GM18511 (cell line): ENCODE measurements around the gene C2orf49.

Experiments used
- ATAC-seq: cut with Tn5 transposase; IDR thresholded peaks from one replicate; pipeline ENCODE4 v1.9.1; 2021; ENCODE audit warnings: mild to moderate bottlenecking, moderate library complexity; ENCODE audit not compliant: unreplicated experiment

Gene C2orf49

DNA sequence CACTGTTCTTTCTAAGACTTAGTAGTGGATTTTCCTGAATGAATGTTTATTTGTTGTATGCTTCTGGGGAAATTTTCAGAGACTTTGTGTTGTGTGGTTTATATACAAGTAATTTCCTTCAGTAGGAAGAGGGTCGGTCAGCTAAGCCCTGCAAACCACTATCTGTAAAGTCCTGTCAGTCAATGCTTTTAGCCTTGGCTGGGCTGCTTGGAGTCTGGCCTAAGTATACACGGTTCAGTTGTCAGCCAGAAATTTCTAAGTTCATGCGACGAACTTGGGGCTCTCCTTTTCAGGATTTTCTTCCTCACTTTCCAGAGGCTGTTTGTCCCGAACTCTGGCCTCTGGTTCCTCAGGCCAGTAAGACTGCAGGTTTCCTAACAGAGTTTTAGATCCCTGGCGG is 21.3 kb downstream of the C2orf49 start:
- ATAC-seq: no peak

DNA sequence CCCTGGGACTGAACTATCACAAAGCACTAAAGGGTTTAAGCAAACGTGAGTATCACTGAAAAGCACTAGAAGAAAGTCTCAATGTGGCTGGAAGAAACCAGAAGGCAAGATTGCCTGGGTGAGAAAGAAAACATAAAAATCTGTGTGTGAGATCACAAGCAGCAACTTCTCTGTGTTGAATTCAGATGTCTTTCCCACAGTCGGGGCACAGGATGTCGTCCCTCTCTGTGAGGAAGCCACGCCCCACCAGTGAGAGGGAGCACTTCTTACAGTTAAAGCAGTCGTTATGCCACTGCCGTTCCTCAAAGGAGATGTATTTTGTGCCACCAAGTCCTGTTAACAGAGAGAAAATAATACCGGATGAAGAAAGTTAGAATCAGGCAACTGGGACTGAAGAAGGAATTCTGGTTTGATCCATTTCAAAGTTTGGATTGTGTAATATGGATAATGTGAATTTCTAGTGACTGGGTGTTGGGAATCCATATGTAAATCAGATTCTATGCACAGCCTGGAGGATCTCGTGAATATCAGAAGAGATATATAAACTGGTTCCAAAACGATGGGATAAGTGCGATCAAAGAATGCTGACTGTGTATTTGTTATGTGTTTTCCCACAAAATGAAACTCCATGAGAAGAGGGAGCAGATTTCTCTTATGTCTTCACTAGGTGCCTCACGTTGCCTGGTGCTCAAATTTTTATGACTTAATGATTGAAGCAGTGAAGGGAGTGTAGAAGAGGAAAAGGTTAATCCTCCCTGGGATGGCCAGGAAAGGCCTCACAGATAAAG is 24.0 kb downstream of the C2orf49 start:
- no peak for ATAC-seq

DNA sequence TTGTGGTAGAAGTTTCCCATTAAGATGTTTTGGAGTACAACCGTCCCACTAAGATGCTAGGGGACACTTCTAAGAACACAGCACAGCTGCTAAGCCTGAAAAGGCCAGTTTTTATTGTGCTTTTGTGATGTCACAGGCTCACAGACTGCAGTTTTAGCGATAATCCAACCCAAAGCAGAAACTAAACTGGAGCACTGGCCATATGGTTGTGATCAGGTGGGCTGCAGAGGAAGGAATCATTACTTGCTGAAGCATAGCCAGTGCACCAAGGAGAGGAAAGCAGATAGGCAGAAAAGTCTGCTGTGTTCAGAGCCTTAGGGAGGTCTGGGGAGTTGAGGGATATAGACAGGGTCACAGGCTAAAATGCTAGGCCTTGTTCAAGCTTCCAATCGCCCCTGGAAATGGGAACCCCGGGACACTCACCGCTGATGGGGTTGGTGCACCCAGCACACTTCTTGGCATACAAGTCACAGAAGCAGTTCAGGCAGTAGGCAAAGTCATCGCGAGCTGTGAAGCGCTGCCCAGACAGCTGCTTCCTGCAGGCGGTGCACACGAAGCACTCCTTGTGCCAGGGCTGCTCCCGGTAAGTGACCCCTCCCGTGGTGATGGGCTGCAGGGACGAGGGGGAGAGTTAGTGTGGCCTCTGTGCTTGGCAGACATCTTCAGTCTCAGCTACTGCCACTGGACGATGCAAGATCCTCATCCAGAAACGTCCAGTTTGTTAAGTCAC is 25.7 kb downstream of the C2orf49 start:
- no peak for ATAC-seq

DNA sequence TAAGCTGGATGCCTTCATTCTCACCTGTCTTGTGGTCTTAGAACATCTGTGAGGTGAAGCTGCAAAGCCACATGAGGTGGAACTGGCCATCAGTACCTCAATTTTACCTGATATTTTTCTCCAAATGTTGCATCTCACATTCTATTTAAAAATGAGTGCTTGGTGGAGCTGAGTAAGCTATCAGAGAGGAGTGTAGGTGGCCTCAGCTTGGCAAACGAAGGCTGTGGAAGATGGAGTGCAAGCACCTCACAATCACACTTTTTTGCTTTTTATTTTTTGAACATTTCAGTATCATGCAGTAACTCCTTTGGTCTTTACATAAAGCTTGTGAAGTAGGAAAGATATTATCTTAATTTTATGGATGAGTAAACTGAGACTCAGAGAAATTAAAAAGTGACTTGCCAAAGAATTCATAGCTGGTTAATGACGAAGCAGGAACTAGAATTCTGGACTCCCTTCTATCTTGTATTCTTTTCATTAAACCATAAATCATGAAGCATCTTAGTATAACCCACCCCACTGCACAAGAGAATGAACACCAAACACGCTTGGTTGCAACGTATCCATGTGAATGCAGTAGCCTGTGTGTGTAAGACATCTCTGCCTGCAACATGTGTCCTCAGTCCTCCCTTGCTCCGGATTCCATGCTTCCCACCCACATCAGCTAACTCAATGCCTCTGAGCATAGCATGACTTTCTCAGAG is 27.2 kb downstream of the C2orf49 start:
- no peak for ATAC-seq

DNA sequence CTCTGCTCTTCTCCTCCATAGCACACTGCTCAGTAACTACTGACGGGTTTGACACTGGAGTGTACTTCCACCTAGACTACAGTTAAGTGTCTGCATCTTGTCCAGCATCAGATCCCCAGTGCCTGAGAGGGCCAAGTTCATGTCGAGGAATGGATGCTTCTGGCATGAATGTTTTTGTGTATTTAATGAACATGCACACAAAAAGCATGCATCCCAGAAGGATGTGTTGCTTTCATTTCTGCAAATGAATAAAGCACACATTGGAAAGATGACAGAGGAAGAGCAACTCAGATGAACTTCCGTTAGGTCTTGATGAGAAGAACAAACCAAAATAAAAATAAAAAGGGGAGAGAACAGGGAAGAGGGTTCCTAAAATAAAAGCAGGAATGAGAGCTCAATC is 27.9 kb downstream of the C2orf49 start:
- no peak for ATAC-seq

DNA sequence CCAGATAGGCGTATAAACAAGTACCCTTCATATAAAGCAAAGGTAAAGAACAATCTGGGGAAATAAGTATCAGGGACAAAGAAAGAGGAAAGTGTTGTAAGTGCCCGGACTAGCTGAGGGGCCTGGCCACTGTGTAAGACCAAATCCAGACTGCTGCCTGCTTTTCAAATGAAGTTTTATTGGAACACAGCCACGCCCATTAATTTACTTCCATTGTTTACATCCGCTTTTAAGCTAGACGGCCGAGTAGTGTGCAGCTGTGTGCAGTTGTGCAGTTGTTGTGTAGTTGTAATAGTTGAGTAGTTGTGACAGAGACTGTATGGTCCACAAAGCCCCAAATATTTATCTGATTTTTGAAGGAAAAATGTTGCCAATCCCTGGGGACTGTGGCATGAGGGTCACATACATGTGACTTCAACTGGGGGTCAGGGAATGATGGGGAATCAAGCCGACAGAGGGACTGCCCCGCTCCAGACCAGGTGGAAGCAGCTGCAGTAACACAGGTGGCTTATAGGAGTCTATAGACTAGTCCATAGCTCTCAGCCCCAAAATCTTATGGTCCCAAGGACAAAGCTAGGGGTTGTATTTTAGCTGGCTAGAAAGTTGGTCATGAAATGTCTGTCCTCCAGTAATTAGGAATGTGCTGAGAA is 31.5 kb downstream of the C2orf49 start:
- ATAC-seq: no peak

DNA sequence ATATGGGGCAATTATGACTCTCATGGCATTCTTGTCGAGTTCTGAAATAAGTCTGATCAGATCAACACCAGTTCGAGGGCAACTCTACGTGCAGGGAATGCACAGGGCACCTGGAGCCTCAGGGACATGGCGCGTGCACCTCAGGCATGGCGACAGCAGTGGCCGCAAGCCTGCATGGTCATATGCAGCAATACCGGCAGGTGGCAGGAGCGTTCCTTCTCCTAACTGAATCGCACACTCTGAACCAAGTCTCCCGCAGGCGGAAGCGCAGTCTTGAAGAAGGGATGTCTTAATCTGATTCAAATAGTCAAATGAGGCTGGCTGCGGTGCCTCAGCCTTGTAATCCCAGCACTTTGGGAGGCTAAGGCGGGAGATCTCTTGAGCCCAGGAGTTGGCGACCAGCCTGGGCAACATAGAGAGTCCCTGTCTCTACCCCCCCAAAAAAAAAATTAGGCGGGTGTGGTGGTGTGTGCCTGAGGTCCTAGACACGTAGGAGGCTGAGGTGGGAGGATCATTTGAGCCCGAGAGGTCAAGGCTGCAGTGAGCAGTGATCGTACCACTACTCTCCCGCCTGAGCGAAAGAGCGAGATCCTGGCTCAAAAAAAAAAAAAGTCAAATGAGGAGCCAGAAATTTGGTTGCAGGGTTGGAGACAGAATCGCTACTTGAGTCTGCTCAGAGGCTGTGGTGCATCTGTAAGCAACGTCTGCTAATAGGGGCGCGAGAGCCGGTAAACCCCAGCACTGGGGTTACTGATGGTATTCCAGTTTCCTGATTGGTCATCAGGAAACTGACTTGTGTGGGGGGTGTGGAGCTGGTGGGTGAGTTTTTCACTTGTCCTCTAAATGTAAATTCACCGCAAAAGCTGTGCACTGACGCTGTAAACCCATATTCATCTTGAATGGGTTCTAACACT is 32.7 kb downstream of the C2orf49 start:
- peak; percentile 86 for ATAC-seq

DNA sequence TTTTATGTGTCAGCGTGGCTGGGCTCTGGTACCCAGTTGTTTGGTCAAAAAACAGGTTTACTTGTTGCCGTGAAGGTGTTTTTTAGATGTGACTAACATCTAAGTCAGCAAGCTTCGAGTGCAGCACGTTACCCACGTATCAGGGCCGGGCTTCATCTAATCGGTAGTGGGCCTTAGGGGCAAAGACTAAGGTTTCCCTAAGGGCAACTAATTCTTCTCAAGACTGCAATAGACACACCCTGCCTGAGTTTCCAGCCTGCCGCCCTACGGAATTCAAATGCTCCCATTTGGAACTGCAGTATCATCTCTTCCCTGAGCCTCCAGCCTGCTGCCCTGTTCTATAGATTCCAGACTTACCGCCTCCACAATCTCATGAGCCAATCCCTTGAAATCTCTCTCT is 33.8 kb downstream of the C2orf49 start:
- ATAC-seq: no peak

DNA sequence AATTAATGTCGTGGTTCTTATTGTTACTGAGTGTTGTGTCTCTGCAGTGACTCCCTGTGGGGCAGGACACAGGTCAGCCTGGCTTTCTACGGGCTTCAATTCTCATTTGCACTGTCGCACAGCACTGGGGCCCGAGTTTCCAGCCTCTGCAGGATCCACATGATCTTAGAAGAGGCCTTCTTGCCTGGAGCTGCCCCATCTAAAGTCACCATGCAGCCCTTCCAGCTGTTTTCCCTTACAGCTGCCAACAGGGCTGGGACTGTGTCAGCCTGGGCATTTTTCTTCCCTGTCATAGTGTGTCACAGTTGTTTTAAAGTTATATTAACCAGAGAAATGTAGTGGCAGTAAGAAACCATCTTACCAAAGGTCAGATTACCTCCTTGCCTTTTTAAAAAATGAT is 34.5 kb downstream of the C2orf49 start:
- no peak for ATAC-seq

DNA sequence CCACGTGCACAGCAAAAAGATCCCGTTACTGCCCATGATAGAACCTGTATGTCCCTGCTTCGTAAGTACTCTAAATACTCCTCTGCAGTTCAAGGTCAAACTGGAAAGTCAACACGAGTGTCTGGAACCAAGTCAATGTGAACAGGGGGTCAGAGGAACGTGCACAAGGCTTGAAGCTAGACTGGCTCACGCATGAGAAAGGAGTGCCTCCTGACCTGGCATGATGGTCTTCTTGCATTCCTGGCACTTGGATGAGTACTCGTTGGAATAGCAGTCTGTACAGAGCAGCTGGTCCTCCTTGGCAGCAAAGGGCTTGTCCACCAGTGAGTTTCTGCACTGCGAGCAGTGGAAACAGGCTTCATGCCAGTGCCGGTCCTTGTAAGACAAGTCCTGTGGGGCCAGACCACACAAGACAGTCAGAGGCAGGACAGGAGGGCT is 36.0 kb downstream of the C2orf49 start:
- peak; percentile 23 for ATAC-seq

DNA sequence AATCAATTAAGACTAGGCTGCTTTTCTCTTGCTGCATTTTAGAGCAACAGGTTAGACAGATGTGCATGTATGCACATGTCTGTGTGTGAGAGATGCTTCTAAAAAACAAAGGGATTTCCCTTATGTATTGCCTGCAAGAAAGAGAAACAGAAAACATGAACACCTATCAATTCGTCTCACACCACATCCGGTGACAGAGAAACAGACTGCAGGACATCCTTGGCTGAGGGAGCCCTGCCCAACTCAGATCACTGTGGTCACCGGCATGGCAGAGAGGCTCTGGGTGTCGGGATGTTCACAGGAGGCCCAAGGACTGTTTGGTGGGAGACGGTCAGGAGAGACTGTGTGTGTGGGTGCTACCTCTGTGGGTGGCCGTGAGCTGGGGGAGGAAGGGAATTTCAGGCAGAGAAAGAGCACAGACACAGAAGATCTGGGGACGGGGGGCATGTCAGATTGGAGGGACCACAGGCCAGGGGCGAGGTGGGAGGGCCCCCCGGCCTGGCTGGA is 36.6 kb downstream of the C2orf49 start:
- peak; percentile 88 for ATAC-seq

DNA sequence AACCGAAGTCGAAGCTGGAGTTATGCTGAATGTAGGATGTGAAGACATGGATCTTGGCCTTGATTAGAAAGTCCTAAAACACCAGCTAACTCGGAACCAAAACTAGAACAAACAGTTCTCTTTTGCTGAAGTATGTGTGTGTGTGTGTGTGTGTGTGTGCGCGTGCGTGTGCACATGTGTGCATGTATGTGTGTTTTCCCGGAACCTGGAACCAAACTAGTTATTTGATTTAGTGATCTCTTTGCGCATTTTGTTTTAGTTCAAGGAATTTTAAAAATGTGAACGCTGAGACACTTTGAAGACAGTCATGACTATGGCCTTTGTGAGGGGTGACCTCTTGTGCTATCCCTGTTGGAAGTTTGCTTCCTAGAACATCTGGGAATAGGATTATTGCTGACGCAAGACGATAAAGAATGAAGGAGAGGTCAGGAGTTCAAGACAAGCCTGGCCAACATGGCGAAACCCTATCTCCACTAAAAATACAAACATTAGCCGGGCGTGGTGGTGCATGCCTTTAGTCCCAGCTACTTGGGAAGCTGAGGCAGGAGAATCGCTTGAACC is 37.7 kb downstream of the C2orf49 start:
- no peak for ATAC-seq

DNA sequence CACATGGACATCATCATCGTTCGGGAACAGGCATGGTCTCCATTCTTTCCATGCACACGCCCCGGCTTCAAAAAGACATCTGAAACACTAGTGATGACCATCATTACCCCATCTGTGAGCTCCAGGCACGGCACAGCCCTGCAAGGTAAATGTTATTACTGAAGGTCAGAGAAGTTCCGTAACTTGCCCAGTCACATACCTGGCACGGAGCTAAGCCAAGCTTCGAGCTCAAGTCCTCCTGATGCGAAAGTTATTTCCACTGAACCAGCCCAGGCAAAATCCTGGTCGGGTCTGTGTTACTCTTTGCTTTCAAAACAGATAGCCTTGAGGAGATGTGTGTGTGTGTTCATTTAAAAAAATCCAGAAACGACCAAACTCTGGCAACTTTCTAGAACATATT is 38.7 kb downstream of the C2orf49 start:
- no peak for ATAC-seq

DNA sequence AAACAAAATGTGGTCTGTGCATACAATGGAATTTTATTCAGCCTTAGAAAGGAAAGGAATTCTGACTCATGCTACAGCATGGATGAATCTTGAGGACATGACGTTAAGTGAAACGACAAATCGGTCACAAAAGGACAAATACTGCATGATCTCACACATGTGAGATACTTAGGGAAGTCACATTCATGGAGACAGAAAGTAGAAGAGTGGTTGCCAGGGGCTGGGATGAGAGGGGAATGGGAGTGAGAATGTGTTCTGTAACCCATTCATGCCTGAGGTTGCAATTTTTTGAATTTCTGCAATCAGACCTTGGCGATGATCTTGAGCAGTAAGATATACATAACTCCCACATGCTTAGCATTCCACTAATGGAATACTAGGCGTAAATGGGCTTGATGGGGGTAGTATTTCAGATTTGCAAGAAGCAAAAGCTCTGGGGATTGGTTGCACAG is 39.5 kb downstream of the C2orf49 start:
- no peak for ATAC-seq

DNA sequence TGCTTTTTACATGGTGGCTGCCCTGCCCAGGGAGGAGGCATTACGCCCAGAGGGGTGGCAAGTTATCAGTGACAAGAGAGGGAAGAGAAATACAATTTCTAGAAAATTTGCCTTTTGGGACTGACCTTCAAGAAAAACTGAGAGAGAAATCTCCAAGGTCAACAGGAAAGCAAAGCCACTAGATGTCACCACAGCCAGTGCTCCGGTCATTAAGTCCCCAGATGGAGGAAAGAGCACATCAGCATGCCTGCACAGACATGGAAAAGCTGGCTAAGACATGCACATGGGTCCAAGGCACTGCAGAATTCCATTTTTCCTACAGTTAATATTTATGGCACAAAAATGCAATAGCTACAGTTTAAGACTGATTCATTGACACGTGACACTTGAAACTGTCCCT is 40.5 kb downstream of the C2orf49 start:
- ATAC-seq: no peak

DNA sequence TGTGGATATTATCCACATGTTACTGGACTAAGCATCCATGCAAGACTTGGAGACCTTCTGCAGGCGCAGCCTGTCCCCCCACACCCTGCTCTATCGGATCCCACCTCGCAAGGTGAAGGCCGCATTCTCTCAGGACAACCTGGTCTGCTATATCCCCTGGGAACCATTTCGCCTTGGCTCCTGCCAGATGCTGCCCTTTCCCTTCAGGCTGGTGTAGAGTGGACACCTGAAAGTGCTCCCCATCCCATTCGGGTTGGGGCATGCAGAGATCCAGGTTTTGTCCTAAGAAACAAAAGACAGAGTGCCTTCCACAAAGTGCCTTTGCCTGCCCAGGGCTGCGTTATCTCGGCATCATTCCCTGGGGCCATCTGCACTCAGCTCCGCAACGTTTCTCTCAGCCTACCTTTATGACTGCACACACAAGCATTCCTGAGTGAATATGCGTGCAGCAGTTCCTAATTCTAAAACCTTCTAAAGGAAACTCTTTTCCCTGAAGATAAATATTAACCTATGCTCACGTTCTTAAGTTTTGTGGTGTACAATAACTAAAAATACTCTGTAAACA is 41.0 kb downstream of the C2orf49 start:
- ATAC-seq: no peak

DNA sequence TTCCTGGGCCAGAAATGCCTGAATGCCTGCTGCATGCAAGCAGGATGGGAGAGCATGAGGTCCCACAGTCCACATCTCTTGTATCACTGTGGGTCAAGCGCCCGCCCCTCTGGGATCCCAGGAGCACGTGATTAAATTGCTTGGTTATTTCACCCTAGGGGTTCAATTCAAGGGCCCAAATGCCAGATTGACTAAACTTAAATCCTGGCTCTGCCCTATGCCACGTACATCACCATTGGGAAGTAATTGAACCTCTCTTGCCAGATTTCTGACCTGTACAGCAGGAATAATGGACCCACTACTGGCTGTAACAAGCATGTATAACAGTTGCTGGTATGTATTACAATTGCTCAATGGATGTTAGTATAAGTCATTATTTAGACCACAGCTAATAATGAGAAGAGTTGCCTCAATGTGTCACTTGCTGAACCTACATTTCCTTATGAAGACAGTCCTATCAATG is 41.6 kb downstream of the C2orf49 start:
- no peak for ATAC-seq

DNA sequence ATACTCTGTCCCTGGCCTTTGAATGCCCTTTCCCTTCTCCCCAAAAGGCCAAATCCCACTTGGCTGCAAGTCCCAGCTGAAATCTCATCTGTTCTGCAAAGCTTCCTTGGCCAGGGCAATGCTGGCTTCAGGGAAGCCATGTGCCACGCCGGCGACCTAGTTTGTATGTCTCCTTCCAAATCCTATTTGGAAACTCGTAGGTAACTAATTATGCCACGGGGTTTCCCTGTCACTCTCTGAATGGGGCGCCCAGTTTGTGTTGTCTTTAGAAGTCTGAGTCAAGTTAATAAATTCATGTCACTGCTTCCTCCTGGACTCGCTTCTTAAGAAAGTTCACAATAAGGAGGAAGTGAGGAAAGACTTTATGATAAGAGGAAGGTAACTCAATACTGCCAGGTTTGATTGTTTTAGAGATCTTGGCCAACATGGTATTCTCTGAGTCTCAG is 42.4 kb downstream of the C2orf49 start:
- no peak for ATAC-seq

DNA sequence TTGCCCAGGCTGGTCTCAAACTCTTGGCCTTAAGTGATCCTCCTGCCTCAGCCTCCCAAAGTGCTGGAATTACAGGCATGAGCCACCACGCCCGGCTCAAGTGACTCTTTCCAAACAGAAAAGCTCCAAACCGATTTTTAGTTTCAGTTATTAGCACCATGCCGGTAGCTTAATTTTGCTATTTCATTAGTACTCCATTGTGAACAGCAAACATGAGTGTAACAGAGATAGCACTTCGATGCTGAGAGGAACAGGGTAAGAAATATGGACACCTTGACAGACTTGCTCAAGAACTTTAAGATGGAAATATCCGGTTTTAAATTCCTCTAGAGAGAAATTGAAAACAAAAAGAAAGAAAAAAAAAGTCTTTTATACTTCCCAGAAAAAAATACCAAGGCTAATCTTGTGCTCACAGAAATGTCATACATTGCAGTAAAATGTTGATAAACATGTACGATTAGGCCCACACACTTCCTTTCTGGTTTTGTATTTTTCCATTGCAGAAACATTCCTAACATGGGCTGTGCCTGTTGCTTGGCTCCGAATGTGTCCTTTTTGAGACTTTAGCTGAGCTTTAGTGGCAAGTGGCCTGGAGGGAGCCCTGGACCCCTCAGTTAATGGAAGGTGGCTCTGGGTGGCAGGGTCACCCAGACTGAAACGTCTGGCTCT is 43.2 kb downstream of the C2orf49 start:
- no peak for ATAC-seq
